HG02678 (cell line): Measurements from ENCODE around the gene GAA.
A peak's percentile ranks its signal among the peaks of the same experiment; 100 is the strongest.
"Not testable (repeated sequence)": the region's sequence is repeated elsewhere in the genome, so short reads cannot be mapped to it uniquely, and the experiment has no call there.

ENCODE experiments used
- ATAC-seq: cut with Tn5 transposase; IDR thresholded peaks from one replicate; pipeline ENCODE4 v1.9.1; 2021; ENCODE audit warnings: mild to moderate bottlenecking, moderate library complexity; ENCODE audit not compliant: unreplicated experiment

The GAA gene

GRCh38 chr17:80082403-80083135, 18.8 kb upstream of the GAA start:
- no peak for ATAC-seq

- ATAC-seq, result no peak
These were observed 18.2 kb upstream of the GAA start for GRCh38 chr17:80083136-80083661.

GRCh38 chr17:80084773-80085172, 16.6 kb upstream of the GAA start:
- no peak for ATAC-seq

- no peak for ATAC-seq
These were observed 15.3 kb upstream of the GAA start for GRCh38 chr17:80086081-80086480.

GRCh38 chr17:80086616-80087015, 14.8 kb upstream of the GAA start:
- no peak for ATAC-seq

GRCh38 chr17:80087346-80088265, 13.8 kb upstream of the GAA start:
- ATAC-seq, result no peak

GRCh38 chr17:80089762-80090161, 11.6 kb upstream of the GAA start:
- no peak for ATAC-seq

GRCh38 chr17:80090164-80090563, 11.2 kb upstream of the GAA start:
- not testable (repeated sequence) for ATAC-seq

- no peak for ATAC-seq
These were observed 10.0 kb upstream of the GAA start for GRCh38 chr17:80091376-80091775.

- ATAC-seq, result no peak
These were observed 8.4 kb upstream of the GAA start for GRCh38 chr17:80092959-80093358.

GRCh38 chr17:80095038-80095843, 6.1 kb upstream of the GAA start:
- ATAC-seq, result no peak

GRCh38 chr17:80095844-80096475, 5.4 kb upstream of the GAA start:
- no peak for ATAC-seq

GRCh38 chr17:80096561-80097021, 4.8 kb upstream of the GAA start:
- ATAC-seq, result no peak

GRCh38 chr17:80097127-80097621, 4.2 kb upstream of the GAA start:
- no peak for ATAC-seq

GRCh38 chr17:80097844-80098691, 3.3 kb upstream of the GAA start:
- no peak for ATAC-seq

GRCh38 chr17:80099291-80100034, 1.9 kb upstream of the GAA start:
- no peak for ATAC-seq

GRCh38 chr17:80100035-80100323, 1.4 kb upstream of the GAA start:
- ATAC-seq, result no peak

- peak; percentile 17 for ATAC-seq
These were observed 724 bp downstream of the GAA start for GRCh38 chr17:80101946-80102663.
